ENCODE measurements around the gene VSIG2.

VSIG2 gene

GRCh38 chr11:124751741-124752470 is at the start of gene VSIG2:
Gene VSIG2, minus strand, starts transcription at chr11:124752255. Its CDS starts 118 bp downstream, at chr11:124752137.
- no peak for TF ChIP-seq CTCF (IDR thresholded peaks at IDR 0.05; ENCODE audit: control insufficient read depth, extremely low read depth, insufficient read depth)
- no peak within 1 kb of the TSS for H3K4me3 ChIP-seq (ENCODE audit: low read depth, low read length)
- no peak for DNase-seq (ENCODE audit: low read depth)

- no peak for DNase-seq (ENCODE audit: low read depth)
These were observed 49.0 kb upstream of the VSIG2 start for GRCh38 chr11:124801014-124801413.

GRCh38 chr11:124800226-124800929 is 48.3 kb upstream of the VSIG2 start, which contains the start of gene MSANTD2:
Gene MSANTD2, minus strand, starts transcription at chr11:124800406. Its CDS starts 26 bp downstream, at chr11:124800380.
- DNase-seq (ENCODE audit: low read depth): no peak
- no peak for TF ChIP-seq CTCF (IDR thresholded peaks at IDR 0.05; ENCODE audit: control insufficient read depth, extremely low read depth, insufficient read depth)
- peak within 1 kb of the TSS; percentile 85 for H3K4me3 ChIP-seq (ENCODE audit: low read depth, low read length)

More at GRCh38 chr11:124801014-124801413, 49.0 kb upstream of the VSIG2 start:
- peak overlapping the region; percentile 85 for H3K4me3 ChIP-seq (ENCODE audit: low read depth, low read length)
- no peak for TF ChIP-seq CTCF (IDR thresholded peaks at IDR 0.05; ENCODE audit: control insufficient read depth, extremely low read depth, insufficient read depth)

GRCh38 chr11:124799348-124800225 is 47.5 kb upstream of the VSIG2 start:
- no peak for TF ChIP-seq CTCF (IDR thresholded peaks at IDR 0.05; ENCODE audit: control insufficient read depth, extremely low read depth, insufficient read depth)
- H3K4me3 ChIP-seq (ENCODE audit: low read depth, low read length): peak overlapping the region; percentile 85
- DNase-seq (ENCODE audit: low read depth): no peak

- TF ChIP-seq CTCF (IDR thresholded peaks at IDR 0.05; ENCODE audit: control insufficient read depth, extremely low read depth, insufficient read depth): no peak
- peak overlapping the region; percentile 85 for H3K4me3 ChIP-seq (ENCODE audit: low read depth, low read length)
- DNase-seq (ENCODE audit: low read depth): no peak
These were observed 46.9 kb upstream of the VSIG2 start for GRCh38 chr11:124798991-124799347.

- DNase-seq (ENCODE audit: low read depth): no peak
- H3K4me3 ChIP-seq (ENCODE audit: low read depth, low read length): no peak overlapping the region
- no peak for TF ChIP-seq CTCF (IDR thresholded peaks at IDR 0.05; ENCODE audit: control insufficient read depth, extremely low read depth, insufficient read depth)
These were observed 44.3 kb upstream of the VSIG2 start for GRCh38 chr11:124796312-124796711.

Data from LNCaP clone FGC (cell line).